Measurements from ENCODE around the gene IGFBP3. TPM values are rescaled to one million over a fixed set of nuclear protein-coding genes. Genes with fewer than 3 reads are reported as not detected.

The IGFBP3 gene
- total and polyA plus RNA-seq, 2 of the 13 experiments (the other 11 are each of a cell fraction or from before 2014, with no cell fraction given): 57.5 TPM; not detected in 1

GRCh38 chr7:45891462-45892402 is 29.3 kb downstream of the IGFBP3 start (continued):
- no peak for TF ChIP-seq ATF5 (CRISPR knock-in tag; IDR thresholded peaks at IDR 0.05; ENCODE audit: low read depth)
- TF ChIP-seq ZNF292 (CRISPR knock-in tag; IDR thresholded peaks at IDR 0.05; ENCODE audit: borderline replicate concordance, low read depth): no peak
- peak; percentile 82 for TF ChIP-seq ZNF224 (CRISPR knock-in tag; IDR thresholded peaks at IDR 0.05)
- TF ChIP-seq ZNF574 (CRISPR knock-in tag; IDR thresholded peaks at IDR 0.05): no peak; the same call in 1 of the 2 replicates
- TF ChIP-seq MIXL1 (CRISPR knock-in tag; IDR thresholded peaks at IDR 0.05): no peak; the same call in 1 of the 2 replicates
- TF ChIP-seq MAF1 (CRISPR knock-in tag; IDR thresholded peaks at IDR 0.05; ENCODE audit: borderline replicate concordance): no peak
- no peak for TF ChIP-seq ZNF121 (CRISPR knock-in tag; IDR thresholded peaks at IDR 0.05)
- no peak for TF ChIP-seq ZNF879 (CRISPR knock-in tag; IDR thresholded peaks at IDR 0.05)
- TF ChIP-seq, protein P1, sequence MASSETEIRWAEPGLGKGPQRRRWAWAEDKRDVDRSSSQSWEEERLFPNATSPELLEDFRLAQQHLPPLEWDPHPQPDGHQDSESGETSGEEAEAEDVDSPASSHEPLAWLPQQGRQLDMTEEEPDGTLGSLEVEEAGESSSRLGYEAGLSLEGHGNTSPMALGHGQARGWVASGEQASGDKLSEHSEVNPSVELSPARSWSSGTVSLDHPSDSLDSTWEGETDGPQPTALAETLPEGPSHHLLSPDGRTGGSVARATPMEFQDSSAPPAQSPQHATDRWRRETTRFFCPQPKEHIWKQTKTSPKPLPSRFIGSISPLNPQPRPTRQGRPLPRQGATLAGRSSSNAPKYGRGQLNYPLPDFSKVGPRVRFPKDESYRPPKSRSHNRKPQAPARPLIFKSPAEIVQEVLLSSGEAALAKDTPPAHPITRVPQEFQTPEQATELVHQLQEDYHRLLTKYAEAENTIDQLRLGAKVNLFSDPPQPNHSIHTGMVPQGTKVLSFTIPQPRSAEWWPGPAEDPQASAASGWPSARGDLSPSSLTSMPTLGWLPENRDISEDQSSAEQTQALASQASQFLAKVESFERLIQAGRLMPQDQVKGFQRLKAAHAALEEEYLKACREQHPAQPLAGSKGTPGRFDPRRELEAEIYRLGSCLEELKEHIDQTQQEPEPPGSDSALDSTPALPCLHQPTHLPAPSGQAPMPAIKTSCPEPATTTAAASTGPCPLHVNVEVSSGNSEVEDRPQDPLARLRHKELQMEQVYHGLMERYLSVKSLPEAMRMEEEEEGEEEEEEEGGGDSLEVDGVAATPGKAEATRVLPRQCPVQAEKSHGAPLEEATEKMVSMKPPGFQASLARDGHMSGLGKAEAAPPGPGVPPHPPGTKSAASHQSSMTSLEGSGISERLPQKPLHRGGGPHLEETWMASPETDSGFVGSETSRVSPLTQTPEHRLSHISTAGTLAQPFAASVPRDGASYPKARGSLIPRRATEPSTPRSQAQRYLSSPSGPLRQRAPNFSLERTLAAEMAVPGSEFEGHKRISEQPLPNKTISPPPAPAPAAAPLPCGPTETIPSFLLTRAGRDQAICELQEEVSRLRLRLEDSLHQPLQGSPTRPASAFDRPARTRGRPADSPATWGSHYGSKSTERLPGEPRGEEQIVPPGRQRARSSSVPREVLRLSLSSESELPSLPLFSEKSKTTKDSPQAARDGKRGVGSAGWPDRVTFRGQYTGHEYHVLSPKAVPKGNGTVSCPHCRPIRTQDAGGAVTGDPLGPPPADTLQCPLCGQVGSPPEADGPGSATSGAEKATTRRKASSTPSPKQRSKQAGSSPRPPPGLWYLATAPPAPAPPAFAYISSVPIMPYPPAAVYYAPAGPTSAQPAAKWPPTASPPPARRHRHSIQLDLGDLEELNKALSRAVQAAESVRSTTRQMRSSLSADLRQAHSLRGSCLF (CRISPR knock-in tag; IDR thresholded peaks at IDR 0.05; ENCODE audit: borderline replicate concordance): peak; percentile 90; the same call in 1 of the 2 replicates
- no peak; the same call in 1 of the 2 replicates for TF ChIP-seq NFKB2 (CRISPR knock-in tag; IDR thresholded peaks at IDR 0.05; ENCODE audit: borderline replicate concordance)
- TF ChIP-seq ZNF792 (CRISPR knock-in tag; IDR thresholded peaks at IDR 0.05): no peak
- TF ChIP-seq ZNF430 (CRISPR knock-in tag; IDR thresholded peaks at IDR 0.05): peak; percentile 45
- no peak; the same call in 1 of the 2 replicates for TF ChIP-seq ZNF264 (CRISPR knock-in tag; IDR thresholded peaks at IDR 0.05)
- TF ChIP-seq SALL2 (CRISPR knock-in tag; IDR thresholded peaks at IDR 0.05): no peak
- TF ChIP-seq U2AF1 (optimal IDR thresholded peaks at IDR 0.05; ENCODE audit: low read depth, low read length): no peak
- TF ChIP-seq, protein P2, sequence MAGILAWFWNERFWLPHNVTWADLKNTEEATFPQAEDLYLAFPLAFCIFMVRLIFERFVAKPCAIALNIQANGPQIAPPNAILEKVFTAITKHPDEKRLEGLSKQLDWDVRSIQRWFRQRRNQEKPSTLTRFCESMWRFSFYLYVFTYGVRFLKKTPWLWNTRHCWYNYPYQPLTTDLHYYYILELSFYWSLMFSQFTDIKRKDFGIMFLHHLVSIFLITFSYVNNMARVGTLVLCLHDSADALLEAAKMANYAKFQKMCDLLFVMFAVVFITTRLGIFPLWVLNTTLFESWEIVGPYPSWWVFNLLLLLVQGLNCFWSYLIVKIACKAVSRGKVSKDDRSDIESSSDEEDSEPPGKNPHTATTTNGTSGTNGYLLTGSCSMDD (CRISPR knock-in tag; IDR thresholded peaks at IDR 0.05): no peak
- no peak for TF ChIP-seq BRF2 (CRISPR knock-in tag; IDR thresholded peaks at IDR 0.05)
- no peak for TF ChIP-seq GTF3A (CRISPR knock-in tag; conservative IDR thresholded peaks at IDR 0.05)

Measured in HepG2 (cell line).